ENCODE data around the gene ARMH3. TPM values are rescaled to one million over a fixed set of nuclear protein-coding genes. Genes with fewer than 3 reads are reported as not detected.

Gene ARMH3
- total RNA-seq, 2 experiments from 2014 or later, result 7.9 to 24.3 TPM

DNA sequence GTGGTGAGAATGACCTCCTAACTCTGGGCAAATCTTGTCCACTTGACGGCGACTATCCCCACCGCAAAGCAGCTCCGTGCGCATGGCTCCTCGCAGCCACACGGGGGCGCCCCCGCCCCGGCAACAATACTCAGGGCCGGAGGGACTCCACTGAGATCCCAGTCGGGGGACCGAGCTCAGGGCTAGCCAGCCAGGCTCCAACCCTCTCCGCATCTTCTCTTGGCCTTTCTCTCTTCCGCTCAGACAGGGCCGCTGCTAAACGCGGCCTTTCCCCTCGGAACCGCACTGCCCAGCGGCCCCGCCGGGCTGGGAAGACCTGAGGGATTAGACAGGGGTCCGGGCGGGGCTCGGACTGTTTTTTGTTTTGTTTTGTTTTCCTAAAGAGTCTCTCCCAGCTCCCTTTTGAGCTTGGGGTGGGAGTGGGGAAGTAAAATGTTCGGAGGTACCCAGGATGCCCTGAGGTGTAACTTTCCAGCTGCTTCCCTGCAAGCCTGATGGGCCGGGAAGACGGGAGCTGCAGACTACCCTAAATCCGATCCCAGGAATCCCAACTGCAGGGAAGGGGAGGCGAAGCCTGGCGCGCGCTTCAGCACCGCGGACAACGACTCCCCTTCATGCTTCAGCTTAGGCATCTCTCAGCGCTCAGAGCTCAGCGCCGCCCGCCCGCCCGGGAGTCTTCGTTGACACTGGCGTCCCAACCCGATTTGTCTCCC is 215.1 kb downstream of the ARMH3 start:
- Histone ChIP-seq H3K4me2 (ENCODE audit: low read length) (peak overlapping the region; percentile 70; the same call in 1 of the 2 replicates), H3K4me1 (ENCODE audit: insufficient read depth, low read length, poor library complexity, severe bottlenecking) (peaks cover 15% of the 10 kb centered on the region), H3K79me2 (ENCODE audit: insufficient read depth, low read depth, low read length) (no peaks in the 10 kb centered on the region), H3K36me3 (ENCODE audit: insufficient read depth, low read length) (no peaks in the 10 kb centered on the region), H3K9me2 (ENCODE audit: insufficient read depth, low read length) (no peaks in the 10 kb centered on the region), H2AFZ (ENCODE audit: low read length) (no peak overlapping the region), H3K9me3 (ENCODE audit: low read length) (no peaks in the 10 kb centered on the region), H4K20me1 (ENCODE audit: insufficient read depth, low read length) (no peaks in the 10 kb centered on the region), H3K27ac (ENCODE audit: low read depth, low read length, poor library complexity, severe bottlenecking) (no peak overlapping the region), H3K4me3 (ENCODE audit: low read depth, low read length, poor library complexity, severe bottlenecking) (no peak overlapping the region)
- ChIA-PET CTCF (ENCODE audit: unreplicated experiment) (interaction anchor here (0.6 to 2.1 kb wide), 7 partner anchors 24 to 307 kb away, joined by 3 to 8 read pairs (median 3); no protein-coding TSS in a partner anchor), POLR2A (interaction anchor here (0.5 to 1.2 kb wide), 3 partner anchors 8 to 367 kb away, joined by 3 to 6 read pairs (median 6); no protein-coding TSS in a partner anchor)
- intact Hi-C loops (cut with micrococcal nuclease; ENCODE audit: unreplicated experiment), result loop anchor here (1.0 kb wide), 3 partner anchors 48 to 232 kb away; no protein-coding TSS in a partner anchor
- peak; percentile 96 for TF ChIP-seq CTCF (conservative IDR thresholded peaks at IDR 0.05; ENCODE audit: low read length)
- no peak for TF ChIP-seq EZH2phosphoT487 (IDR thresholded peaks at IDR 0.05; ENCODE audit: borderline replicate concordance, low read depth, low read length)
- BruUV-seq (replicated peaks), result no TSS peak
- peak; percentile 75 for DNase-seq (ENCODE audit: low spot score)

DNA sequence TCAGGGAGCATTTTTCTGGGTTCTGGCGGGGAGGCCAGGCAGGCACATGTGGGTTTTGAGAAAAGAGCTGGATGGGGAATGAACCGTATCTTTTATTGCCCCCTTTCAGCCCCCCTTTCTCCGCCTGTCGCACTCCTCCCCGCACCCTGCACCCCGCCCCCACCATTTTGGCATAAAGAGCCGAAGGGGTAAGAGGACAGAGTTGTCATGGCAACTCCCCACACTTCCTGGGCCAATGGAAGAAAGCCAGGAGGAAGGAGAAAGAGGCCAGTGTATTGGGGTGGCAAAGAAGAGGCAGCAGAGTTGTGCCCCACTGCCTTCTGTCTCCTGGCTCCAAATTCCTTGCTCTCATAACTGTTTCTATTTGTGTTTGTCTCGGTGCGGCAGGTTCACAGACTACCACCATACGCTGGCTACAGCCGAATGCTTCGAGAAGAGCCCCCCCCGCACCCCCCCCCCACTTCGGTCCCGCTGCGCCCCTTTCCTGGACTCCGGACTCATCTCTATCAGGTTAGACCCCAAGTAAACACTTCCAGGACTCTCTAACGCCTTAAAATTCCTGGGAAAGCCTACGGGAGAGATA is 215.8 kb downstream of the ARMH3 start:
- Histone ChIP-seq H3K9me2 (ENCODE audit: insufficient read depth, low read length) (no peaks in the 10 kb centered on the region), H3K4me2 (ENCODE audit: low read length) (peak overlapping the region; percentile 70), H3K27ac (ENCODE audit: low read depth, low read length, poor library complexity, severe bottlenecking) (no peak overlapping the region), H3K4me3 (ENCODE audit: low read depth, low read length, poor library complexity, severe bottlenecking) (peak overlapping the region; percentile 46), H3K9me3 (ENCODE audit: low read length) (no peaks in the 10 kb centered on the region), H4K20me1 (ENCODE audit: insufficient read depth, low read length) (no peaks in the 10 kb centered on the region), H3K79me2 (ENCODE audit: insufficient read depth, low read depth, low read length) (no peaks in the 10 kb centered on the region), H3K4me1 (ENCODE audit: insufficient read depth, low read length, poor library complexity, severe bottlenecking) (peaks cover 15% of the 10 kb centered on the region), H3K36me3 (ENCODE audit: insufficient read depth, low read length) (no peaks in the 10 kb centered on the region), H2AFZ (ENCODE audit: low read length) (no peak overlapping the region; the same call in 1 of the 2 replicates)
- no peak for DNase-seq (ENCODE audit: low spot score)
- CTCF ChIA-PET (ENCODE audit: unreplicated experiment), result interaction anchor here (0.6 to 2.1 kb wide), 5 partner anchors 40 to 308 kb away, joined by 3 to 8 read pairs (median 3); no protein-coding TSS in a partner anchor
- BruUV-seq (replicated peaks), result no TSS peak
- POLR2A ChIA-PET, result interaction anchor here (0.6 to 1.3 kb wide), 6 partner anchors 7 to 330 kb away, joined by 3 to 6 read pairs (median 4); partner anchors contain the start of gene OGA
- TF ChIP-seq CTCF (conservative IDR thresholded peaks at IDR 0.05; ENCODE audit: low read length), result no peak
- TF ChIP-seq EZH2phosphoT487 (IDR thresholded peaks at IDR 0.05; ENCODE audit: borderline replicate concordance, low read depth, low read length), result no peak
- intact Hi-C loops (cut with micrococcal nuclease; ENCODE audit: unreplicated experiment), result loop anchor here (1.0 kb wide), 2 partner anchors 169 to 233 kb away; no protein-coding TSS in a partner anchor
